ENCODE results near the gene GLS.

GRCh38 chr2:190854726-190855125 lies 25.9 kb upstream of the GLS start:
- no peak for TF ChIP-seq CTCF (IDR thresholded peaks at IDR 0.05; ENCODE audit: insufficient read depth, low read length)
- TF ChIP-seq POLR2AphosphoS5 (IDR thresholded peaks at IDR 0.05; ENCODE audit: low read depth): no peak
- TF ChIP-seq SPI1 (IDR thresholded peaks at IDR 0.05; ENCODE audit: borderline replicate concordance, low read depth): no peak
- TF ChIP-seq REST (IDR thresholded peaks at IDR 0.05; ENCODE audit: insufficient replicate concordance, low read depth): no peak
- no peak for TF ChIP-seq GABPA (IDR thresholded peaks at IDR 0.05; ENCODE audit: low read depth)
